Fibroblast of the aortic adventitia (primary cell): ENCODE measurements around the gene REPIN1. TPM values are rescaled to one million over a fixed set of nuclear protein-coding genes. Genes with fewer than 3 reads are reported as not detected.

Source experiments
- DNase-seq: peaks from one replicate; pipeline ENCODE4 v3.0.0-alpha.2; 2010; ENCODE audit warnings: low read depth
- H3K4me3 ChIP-seq: 2 replicates; pipeline ENCODE4 v1.5.1; 2011; ENCODE audit warnings: low read depth, mild to moderate bottlenecking, control low read depth, low read length, moderate library complexity
- total RNA-seq: library from RNA; depleted of rRNA; stranded (reverse); fragments of >200 nt; gene quantifications from 2 replicates; pipeline ENCODE4 v1.2.3, GENCODE V29; 2012; ENCODE audit warnings: low replicate concordance
- TF ChIP-seq, protein P1 (sequence below): IDR thresholded peaks from 2 replicates; pipeline ENCODE4 v1.5.1; 2011; ENCODE audit warnings: mild to moderate bottlenecking, low read length, control low read depth, inconsistent platforms; ENCODE audit not compliant: insufficient read depth

Gene REPIN1
- total RNA-seq, 1 donor = 33.6 TPM

DNA sequence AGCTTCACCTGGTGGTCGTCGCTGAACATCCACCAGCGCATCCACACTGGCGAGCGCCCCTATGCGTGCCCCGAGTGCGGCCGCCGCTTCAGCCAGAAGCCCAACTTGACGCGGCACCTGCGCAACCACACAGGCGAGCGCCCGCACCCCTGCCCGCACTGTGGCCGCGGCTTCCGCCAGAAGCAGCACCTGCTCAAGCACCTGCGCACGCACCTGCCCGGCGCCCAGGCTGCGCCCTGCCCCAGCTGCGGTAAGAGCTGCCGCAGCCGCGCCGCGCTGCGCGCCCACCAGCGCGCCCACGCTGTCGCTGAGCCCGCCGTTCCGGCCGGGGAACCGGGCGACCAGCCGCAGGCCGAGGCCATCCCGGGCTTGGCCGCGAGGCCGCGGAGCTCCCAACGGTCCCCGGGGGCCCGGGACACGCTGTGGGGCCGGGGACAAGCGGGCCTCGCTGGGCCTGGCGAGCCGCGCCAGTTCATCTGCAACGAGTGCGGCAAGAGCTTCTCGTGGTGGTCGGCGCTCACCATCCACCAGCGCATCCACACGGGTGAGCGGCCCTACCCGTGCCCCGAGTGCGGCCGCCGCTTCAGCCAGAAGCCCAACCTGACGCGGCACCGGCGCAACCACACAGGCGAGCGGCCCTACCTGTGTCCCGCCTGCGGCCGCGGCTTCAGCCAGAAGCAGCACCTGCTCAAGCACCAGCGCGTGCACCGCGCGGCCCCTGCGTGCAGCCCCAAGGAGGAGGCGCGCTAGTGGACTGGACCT lies 28.9 kb downstream of the REPIN1 start:
- no peak for DNase-seq
- H3K4me3 ChIP-seq = no peak overlapping the region
- TF ChIP-seq, protein P1, sequence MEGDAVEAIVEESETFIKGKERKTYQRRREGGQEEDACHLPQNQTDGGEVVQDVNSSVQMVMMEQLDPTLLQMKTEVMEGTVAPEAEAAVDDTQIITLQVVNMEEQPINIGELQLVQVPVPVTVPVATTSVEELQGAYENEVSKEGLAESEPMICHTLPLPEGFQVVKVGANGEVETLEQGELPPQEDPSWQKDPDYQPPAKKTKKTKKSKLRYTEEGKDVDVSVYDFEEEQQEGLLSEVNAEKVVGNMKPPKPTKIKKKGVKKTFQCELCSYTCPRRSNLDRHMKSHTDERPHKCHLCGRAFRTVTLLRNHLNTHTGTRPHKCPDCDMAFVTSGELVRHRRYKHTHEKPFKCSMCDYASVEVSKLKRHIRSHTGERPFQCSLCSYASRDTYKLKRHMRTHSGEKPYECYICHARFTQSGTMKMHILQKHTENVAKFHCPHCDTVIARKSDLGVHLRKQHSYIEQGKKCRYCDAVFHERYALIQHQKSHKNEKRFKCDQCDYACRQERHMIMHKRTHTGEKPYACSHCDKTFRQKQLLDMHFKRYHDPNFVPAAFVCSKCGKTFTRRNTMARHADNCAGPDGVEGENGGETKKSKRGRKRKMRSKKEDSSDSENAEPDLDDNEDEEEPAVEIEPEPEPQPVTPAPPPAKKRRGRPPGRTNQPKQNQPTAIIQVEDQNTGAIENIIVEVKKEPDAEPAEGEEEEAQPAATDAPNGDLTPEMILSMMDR = no peak

- H3K4me3 ChIP-seq = no peak overlapping the region
- TF ChIP-seq, protein P1 = no peak
- DNase-seq = no peak
Measured at GRCh38 chr7:150398108-150398964, 29.7 kb downstream of the REPIN1 start.

DNA sequence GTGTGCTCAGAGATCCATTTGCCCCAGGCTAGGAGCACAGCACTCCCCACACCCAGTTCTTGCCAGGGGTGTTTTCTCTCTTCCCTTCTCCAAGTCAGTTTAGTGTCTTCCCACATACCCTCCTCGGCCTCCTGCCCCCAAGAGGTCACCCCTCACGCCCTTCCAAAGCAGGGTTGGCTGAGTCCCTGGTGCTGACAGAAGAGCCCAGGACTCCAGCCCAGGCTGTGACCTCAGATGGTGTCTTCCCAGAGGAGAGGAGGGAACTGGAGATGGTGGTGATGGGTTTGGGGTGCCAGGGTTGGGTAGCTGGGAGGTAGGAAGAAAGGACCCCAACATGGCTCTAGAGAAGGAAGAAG lies 30.3 kb downstream of the REPIN1 start:
- TF ChIP-seq, protein P1 = no peak
- DNase-seq = no peak
- no peak overlapping the region for H3K4me3 ChIP-seq

GRCh38 chr7:150399421-150400007 lies 30.9 kb downstream of the REPIN1 start:
- no peak overlapping the region for H3K4me3 ChIP-seq
- no peak for DNase-seq

GRCh38 chr7:150400008-150400787 lies 31.6 kb downstream of the REPIN1 start:
- peak; percentile 22 for DNase-seq
- TF ChIP-seq, protein P1 = no peak
- no peak overlapping the region for H3K4me3 ChIP-seq

More at GRCh38 chr7:150399421-150400007, 30.9 kb downstream of the REPIN1 start:
- TF ChIP-seq, protein P1 = no peak

DNA sequence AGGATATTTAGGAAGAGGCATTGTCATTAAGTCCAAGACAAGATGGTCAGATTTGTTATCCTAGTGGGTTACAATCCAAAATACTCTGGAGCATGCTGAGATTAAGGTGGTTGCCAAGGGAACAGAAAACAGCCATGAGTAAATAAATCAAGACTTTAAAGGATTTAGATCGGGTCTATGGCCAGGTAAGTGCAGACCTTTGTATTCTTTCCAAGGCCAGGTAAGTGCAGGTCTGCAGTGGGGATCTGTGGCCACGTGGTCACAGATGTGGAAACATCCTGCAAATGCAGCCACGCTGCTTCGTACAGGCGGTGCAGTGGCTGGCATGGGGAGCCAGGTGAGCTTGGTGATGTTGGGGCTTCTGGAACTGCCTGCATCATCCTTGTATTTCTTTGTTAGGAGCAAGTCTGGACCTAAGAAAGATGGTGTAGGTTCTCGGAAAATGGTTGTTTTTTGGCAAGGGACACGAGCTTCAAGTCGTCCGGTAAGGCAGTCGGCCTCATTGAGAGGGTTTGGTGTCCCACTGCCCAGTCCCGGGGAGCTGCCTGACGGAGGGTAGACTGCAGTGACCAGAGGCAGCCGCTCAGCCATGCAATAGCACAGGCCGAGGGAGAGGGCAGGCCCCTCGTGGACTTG lies 32.3 kb downstream of the REPIN1 start:
- H3K4me3 ChIP-seq = no peak overlapping the region
- DNase-seq = no peak
- TF ChIP-seq, protein P1 = no peak
